ENCODE data around the gene GRB14.

DNA sequence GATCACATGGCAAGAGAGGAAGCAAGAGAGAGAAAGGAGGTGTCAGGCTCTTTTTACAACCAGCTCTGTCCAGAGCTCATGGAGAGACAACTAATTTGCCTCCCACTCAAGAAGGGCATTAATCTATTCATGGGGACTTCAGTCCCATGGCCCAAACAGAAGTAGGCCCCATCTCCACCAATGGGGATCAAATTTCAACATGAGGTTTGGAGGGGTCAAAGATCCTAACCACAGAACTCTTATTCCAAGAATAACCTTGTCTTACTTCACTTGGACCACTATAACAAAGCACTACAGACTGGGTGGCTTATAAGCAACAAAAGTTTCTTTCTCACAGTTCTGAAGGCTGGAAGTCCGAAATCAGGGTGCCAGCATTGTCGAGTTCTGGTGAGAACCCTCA, 31.8 kb downstream of the GRB14 start:
- TF ChIP-seq FOXM1 (IDR thresholded peaks at IDR 0.05; ENCODE audit: low read depth) (no peak), JUND (IDR thresholded peaks at IDR 0.05) (no peak), EZH2phosphoT487 (IDR thresholded peaks at IDR 0.05; ENCODE audit: borderline replicate concordance, low read depth) (no peak), POLR2AphosphoS5 (IDR thresholded peaks at IDR 0.05; ENCODE audit: low read depth, low read length) (no peak), MXI1 (IDR thresholded peaks at IDR 0.05; ENCODE audit: low read depth, low read length) (no peak), GABPA (IDR thresholded peaks at IDR 0.05; ENCODE audit: low read depth) (no peak), GATA2 (CRISPR knock-in tag; IDR thresholded peaks at IDR 0.05) (no peak), EP300 (IDR thresholded peaks at IDR 0.05; ENCODE audit: borderline replicate concordance in 1 of 2, low read depth in 1 of 2, low read length in 1 of 2) (no peak)
- TF ChIP-seq, protein P1, sequence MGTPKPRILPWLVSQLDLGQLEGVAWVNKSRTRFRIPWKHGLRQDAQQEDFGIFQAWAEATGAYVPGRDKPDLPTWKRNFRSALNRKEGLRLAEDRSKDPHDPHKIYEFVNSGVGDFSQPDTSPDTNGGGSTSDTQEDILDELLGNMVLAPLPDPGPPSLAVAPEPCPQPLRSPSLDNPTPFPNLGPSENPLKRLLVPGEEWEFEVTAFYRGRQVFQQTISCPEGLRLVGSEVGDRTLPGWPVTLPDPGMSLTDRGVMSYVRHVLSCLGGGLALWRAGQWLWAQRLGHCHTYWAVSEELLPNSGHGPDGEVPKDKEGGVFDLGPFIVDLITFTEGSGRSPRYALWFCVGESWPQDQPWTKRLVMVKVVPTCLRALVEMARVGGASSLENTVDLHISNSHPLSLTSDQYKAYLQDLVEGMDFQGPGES (IDR thresholded peaks at IDR 0.05; ENCODE audit: low read depth, low read length), result no peak
- TF ChIP-seq, protein P2, sequence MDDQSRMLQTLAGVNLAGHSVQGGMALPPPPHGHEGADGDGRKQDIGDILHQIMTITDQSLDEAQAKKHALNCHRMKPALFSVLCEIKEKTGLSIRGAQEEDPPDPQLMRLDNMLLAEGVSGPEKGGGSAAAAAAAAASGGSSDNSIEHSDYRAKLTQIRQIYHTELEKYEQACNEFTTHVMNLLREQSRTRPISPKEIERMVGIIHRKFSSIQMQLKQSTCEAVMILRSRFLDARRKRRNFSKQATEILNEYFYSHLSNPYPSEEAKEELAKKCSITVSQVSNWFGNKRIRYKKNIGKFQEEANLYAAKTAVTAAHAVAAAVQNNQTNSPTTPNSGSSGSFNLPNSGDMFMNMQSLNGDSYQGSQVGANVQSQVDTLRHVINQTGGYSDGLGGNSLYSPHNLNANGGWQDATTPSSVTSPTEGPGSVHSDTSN (IDR thresholded peaks at IDR 0.05), result no peak
- TF ChIP-seq, protein P3, sequence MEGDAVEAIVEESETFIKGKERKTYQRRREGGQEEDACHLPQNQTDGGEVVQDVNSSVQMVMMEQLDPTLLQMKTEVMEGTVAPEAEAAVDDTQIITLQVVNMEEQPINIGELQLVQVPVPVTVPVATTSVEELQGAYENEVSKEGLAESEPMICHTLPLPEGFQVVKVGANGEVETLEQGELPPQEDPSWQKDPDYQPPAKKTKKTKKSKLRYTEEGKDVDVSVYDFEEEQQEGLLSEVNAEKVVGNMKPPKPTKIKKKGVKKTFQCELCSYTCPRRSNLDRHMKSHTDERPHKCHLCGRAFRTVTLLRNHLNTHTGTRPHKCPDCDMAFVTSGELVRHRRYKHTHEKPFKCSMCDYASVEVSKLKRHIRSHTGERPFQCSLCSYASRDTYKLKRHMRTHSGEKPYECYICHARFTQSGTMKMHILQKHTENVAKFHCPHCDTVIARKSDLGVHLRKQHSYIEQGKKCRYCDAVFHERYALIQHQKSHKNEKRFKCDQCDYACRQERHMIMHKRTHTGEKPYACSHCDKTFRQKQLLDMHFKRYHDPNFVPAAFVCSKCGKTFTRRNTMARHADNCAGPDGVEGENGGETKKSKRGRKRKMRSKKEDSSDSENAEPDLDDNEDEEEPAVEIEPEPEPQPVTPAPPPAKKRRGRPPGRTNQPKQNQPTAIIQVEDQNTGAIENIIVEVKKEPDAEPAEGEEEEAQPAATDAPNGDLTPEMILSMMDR (IDR thresholded peaks at IDR 0.05), result no peak
- TF ChIP-seq, protein P4, sequence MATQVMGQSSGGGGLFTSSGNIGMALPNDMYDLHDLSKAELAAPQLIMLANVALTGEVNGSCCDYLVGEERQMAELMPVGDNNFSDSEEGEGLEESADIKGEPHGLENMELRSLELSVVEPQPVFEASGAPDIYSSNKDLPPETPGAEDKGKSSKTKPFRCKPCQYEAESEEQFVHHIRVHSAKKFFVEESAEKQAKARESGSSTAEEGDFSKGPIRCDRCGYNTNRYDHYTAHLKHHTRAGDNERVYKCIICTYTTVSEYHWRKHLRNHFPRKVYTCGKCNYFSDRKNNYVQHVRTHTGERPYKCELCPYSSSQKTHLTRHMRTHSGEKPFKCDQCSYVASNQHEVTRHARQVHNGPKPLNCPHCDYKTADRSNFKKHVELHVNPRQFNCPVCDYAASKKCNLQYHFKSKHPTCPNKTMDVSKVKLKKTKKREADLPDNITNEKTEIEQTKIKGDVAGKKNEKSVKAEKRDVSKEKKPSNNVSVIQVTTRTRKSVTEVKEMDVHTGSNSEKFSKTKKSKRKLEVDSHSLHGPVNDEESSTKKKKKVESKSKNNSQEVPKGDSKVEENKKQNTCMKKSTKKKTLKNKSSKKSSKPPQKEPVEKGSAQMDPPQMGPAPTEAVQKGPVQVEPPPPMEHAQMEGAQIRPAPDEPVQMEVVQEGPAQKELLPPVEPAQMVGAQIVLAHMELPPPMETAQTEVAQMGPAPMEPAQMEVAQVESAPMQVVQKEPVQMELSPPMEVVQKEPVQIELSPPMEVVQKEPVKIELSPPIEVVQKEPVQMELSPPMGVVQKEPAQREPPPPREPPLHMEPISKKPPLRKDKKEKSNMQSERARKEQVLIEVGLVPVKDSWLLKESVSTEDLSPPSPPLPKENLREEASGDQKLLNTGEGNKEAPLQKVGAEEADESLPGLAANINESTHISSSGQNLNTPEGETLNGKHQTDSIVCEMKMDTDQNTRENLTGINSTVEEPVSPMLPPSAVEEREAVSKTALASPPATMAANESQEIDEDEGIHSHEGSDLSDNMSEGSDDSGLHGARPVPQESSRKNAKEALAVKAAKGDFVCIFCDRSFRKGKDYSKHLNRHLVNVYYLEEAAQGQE (IDR thresholded peaks at IDR 0.05; ENCODE audit: low read depth, low read length), result no peak
- TF ChIP-seq, protein P5, sequence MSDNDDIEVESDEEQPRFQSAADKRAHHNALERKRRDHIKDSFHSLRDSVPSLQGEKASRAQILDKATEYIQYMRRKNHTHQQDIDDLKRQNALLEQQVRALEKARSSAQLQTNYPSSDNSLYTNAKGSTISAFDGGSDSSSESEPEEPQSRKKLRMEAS (IDR thresholded peaks at IDR 0.05; ENCODE audit: low read depth), result no peak

Data from SK-N-SH (cell line).